Endothelial cell of umbilical vein (primary cell): ENCODE results near the gene PRDM1. TPM values are rescaled to one million over a fixed set of nuclear protein-coding genes. Genes with fewer than 3 reads are reported as not detected.

Source experiments
- BruUV-seq: library from RNA; stranded (reverse); fragments of 400-500 nt; replicated peaks from 2 replicates; lab custom pipeline; 2021; lab: Mats Ljungman, UMichigan
- CTCF ChIA-PET: fragments of 300-600, 350-600 bp; sonication (Branson Sonifier 250); formaldehyde crosslinking; loops from one replicate; lab custom pipeline; 2021; ENCODE audit warnings: antibody characterized with exemption, inconsistent platforms; lab: Charles Lee
- POLR2A ChIA-PET: fragments of 300-600, 350-600 bp; sonication (Branson Sonifier 250); formaldehyde crosslinking; loops from one replicate; lab custom pipeline; 2021; ENCODE audit warnings: antibody characterized with exemption, inconsistent platforms; lab: Charles Lee
- DNase-seq: peaks from one replicate; pipeline ENCODE4 v3.0.0-alpha.2; 2011; ENCODE audit warnings: low read depth, low spot score
- FAIRE-seq: peaks from 2 replicates; lab custom pipeline; 2011; peaks lifted over from hg19 to GRCh38; lab: Jason Lieb, UNC
- H2AFZ ChIP-seq: 2 replicates; pipeline ENCODE4 v1.6.0; 2012; ENCODE audit warnings: low read depth, low read length, control low read depth, inconsistent platforms
- H3K27ac ChIP-seq: 2 replicates; pipeline ENCODE4 v1.5.1; 2011; ENCODE audit warnings: low read depth, mild to moderate bottlenecking, control low read depth, low read length, moderate library complexity; ENCODE audit not compliant: insufficient read depth
- H3K27me3 ChIP-seq, 2 experiments: 2 replicates each; pipeline versions ENCODE4 v1.6.0 to v1.6.1; 2011; ENCODE audit warnings: low read length in 2 of 2, mixed read lengths in 1 of 2; ENCODE audit not compliant: control insufficient read depth in 2 of 2, insufficient read depth in 2 of 2
- H3K36me3 ChIP-seq, 2 experiments: 2 replicates in 1 of 2; 3 replicates in 1 of 2; pipeline ENCODE4 v1.5.1; 2011; ENCODE audit warnings: low read length in 2 of 2, mild to moderate bottlenecking in 1 of 2, moderate library complexity in 1 of 2; ENCODE audit not compliant: control insufficient read depth in 2 of 2, insufficient read depth in 2 of 2; ENCODE audit errors: extremely low read depth in 1 of 2
- H3K4me1 ChIP-seq: 3 replicates; pipeline ENCODE4 v1.5.1; 2011; ENCODE audit warnings: mild to moderate bottlenecking, low read length; ENCODE audit not compliant: control insufficient read depth, insufficient read depth; ENCODE audit errors: extremely low read depth
- H3K4me2 ChIP-seq: 2 replicates; pipeline ENCODE4 v1.6.1; 2011; ENCODE audit warnings: low read length, control low read depth, mixed read lengths; ENCODE audit not compliant: insufficient read depth
- H3K4me3 ChIP-seq, 3 experiments: fragments of 200-600 bp in 1 of 3; sonication (generic), shearing (Covaris generic) in 1 of 3; replicated peaks in 1 of 3; 2 replicates each; pipeline ENCODE4 v1.5.1; 2011 to 2016; ENCODE audit warnings: control low read depth in 3 of 3, low read length in 3 of 3, mild to moderate bottlenecking in 2 of 3, inconsistent platforms in 1 of 3, low read depth in 1 of 3, moderate library complexity in 1 of 3; ENCODE audit not compliant: insufficient read depth in 1 of 3
- H3K79me2 ChIP-seq: 2 replicates; pipeline ENCODE4 v1.6.0; 2012; ENCODE audit warnings: low read length, inconsistent platforms; ENCODE audit not compliant: control insufficient read depth, insufficient read depth
- H3K9ac ChIP-seq: replicated peaks from 2 replicates; pipeline ENCODE3; 2011; ENCODE audit warnings: low read length, control low read depth; ENCODE audit not compliant: insufficient read depth; ENCODE audit errors: extremely low read depth
- H3K9me1 ChIP-seq: replicated peaks from 3 replicates; pipeline ENCODE4 v1.6.0; 2011; ENCODE audit warnings: mild to moderate bottlenecking, low read length; ENCODE audit not compliant: control insufficient read depth, insufficient read depth; ENCODE audit errors: extremely low read depth
- H3K9me3 ChIP-seq: replicated peaks from 2 replicates; pipeline ENCODE4 v1.5.1; 2012; ENCODE audit warnings: low read length, inconsistent platforms; ENCODE audit not compliant: control insufficient read depth, insufficient read depth
- H4K20me1 ChIP-seq: replicated peaks from 2 replicates; pipeline ENCODE3; 2011; ENCODE audit warnings: mild to moderate bottlenecking, low read length; ENCODE audit not compliant: control insufficient read depth, insufficient read depth; ENCODE audit errors: extremely low read depth
- CTCF ChIP-seq, 2 donors: IDR thresholded peaks; 1 replicate in 1 of 2; 2 replicates in 1 of 2; pipeline ENCODE4 v1.5.1; 2011; ENCODE audit warnings: low read length in 2 of 2, mild to moderate bottlenecking in 2 of 2, moderate library complexity in 2 of 2, control low read depth in 1 of 2, inconsistent platforms in 1 of 2, low read depth in 1 of 2; ENCODE audit not compliant: insufficient read depth in 1 of 2; ENCODE audit errors: extremely low read depth in 1 of 2
- EZH2 ChIP-seq: IDR thresholded peaks from 2 replicates; pipeline ENCODE4 v1.6.1; 2012; ENCODE audit warnings: borderline replicate concordance, low read depth, mild to moderate bottlenecking, moderate library complexity, low read length, inconsistent platforms; ENCODE audit not compliant: severe bottlenecking
- FOS ChIP-seq: IDR thresholded peaks from 2 replicates; pipeline ENCODE4 v1.6.1; 2011; ENCODE audit warnings: mild to moderate bottlenecking, low read length, moderate library complexity, borderline replicate concordance; ENCODE audit not compliant: insufficient read depth
- GATA2 ChIP-seq: IDR thresholded peaks from 2 replicates; pipeline ENCODE4 v1.7.0; 2011; ENCODE audit warnings: low read depth, mild to moderate bottlenecking, moderate library complexity, mixed read lengths, low read length; ENCODE audit not compliant: insufficient read length, insufficient read depth
- JUN ChIP-seq: IDR thresholded peaks from 2 replicates; pipeline ENCODE4 v1.6.1; 2011; ENCODE audit warnings: borderline replicate concordance, low read depth; ENCODE audit not compliant: insufficient read length, insufficient read depth
- MYC ChIP-seq: IDR thresholded peaks from one replicate; pipeline ENCODE4 v1.6.1; 2011; ENCODE audit warnings: mild to moderate bottlenecking, low read depth, low read length
- POLR2A ChIP-seq: IDR thresholded peaks from 2 replicates; pipeline ENCODE4 v1.6.1; 2012; ENCODE audit warnings: low read depth, mild to moderate bottlenecking, control low read depth, low read length
- POLR2AphosphoS5 ChIP-seq: IDR thresholded peaks from 2 replicates; pipeline ENCODE4 v1.6.1; 2012; ENCODE audit warnings: low read depth, mild to moderate bottlenecking, control low read depth, low read length, moderate library complexity; ENCODE audit not compliant: insufficient read depth
- dilution Hi-C: fragments of 300-500 bp; cut with MboI; formaldehyde crosslinking; loops from one replicate; pipeline ENCODE4 v1.15.0; 2019; ENCODE audit warnings: low sequenced_read_pairs; ENCODE audit not compliant: extremely low pct_ligation_motif_present
- intact Hi-C: fragments of 100-400 bp; cut with micrococcal nuclease; formaldehyde crosslinking; loops from one replicate; pipeline ENCODE4 v1.10.0; 2022
- polyA plus RNA-seq, 4 experiments: library from polyadenylated mRNA; depleted of rRNA in 3 of 4; stranded (reverse) in 3 of 4; unstranded in 1 of 4; fragments of >200 nt; gene quantifications; 2 replicates each; pipeline versions ENCODE4 v1.2.1 to v1.2.3, GENCODE V29; 2011 to 2012; ENCODE audit warnings: missing spikeins in 1 of 4
- total RNA-seq: library from RNA; stranded (reverse); gene quantifications from 2 replicates; pipeline ENCODE4 v1.2.3, GENCODE V29; 2021
- TF ChIP-seq, protein P1 (sequence below): IDR thresholded peaks from 2 replicates; pipeline ENCODE4 v1.6.1; 2011; ENCODE audit not compliant: insufficient read depth, insufficient read length

PRDM1 gene
- total and polyA plus RNA-seq, 2 donors (not counting 3 experiments of a cell fraction or from before 2014, with no cell fraction given) = 0.36 to 2.7 TPM

DNA sequence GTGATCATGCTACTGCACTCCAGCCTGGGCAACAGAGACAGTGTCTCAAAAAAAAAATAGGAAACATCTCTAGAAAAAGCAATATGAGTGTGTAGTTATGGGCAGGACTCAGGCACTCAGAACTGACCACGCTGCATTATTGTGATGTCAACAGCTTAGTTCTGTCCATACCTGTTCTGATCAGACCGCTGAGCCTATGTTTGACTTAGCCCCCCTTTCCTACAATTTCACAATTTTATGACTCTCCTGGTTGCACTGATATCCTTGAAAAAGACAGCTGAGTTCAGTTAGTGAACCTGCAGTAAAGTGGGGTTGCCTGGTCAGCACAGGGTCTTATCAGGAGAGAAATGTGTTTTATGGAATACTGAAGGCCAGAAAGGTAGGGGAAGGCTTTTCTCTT, 37.8 kb upstream of the PRDM1 start:
- ChIA-PET POLR2A (no interaction called here), CTCF (interaction anchor here (1.1 to 1.3 kb wide), 2 partner anchors 9 to 56 kb away, joined by 3 read pairs; no protein-coding TSS in a partner anchor)
- H4K20me1 ChIP-seq = no peaks in the 10 kb centered on the region
- H3K27me3 ChIP-seq = peaks cover 0 to 9% of the 10 kb centered on the region in 2 experiments
- no peak for TF ChIP-seq EZH2
- no peak for TF ChIP-seq POLR2A
- TF ChIP-seq, protein P1, sequence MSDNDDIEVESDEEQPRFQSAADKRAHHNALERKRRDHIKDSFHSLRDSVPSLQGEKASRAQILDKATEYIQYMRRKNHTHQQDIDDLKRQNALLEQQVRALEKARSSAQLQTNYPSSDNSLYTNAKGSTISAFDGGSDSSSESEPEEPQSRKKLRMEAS = no peak
- TF ChIP-seq GATA2 = no peak
- TF ChIP-seq FOS = no peak
- TF ChIP-seq CTCF (IDR thresholded peaks at IDR 0.05; ENCODE audit: extremely low read depth in 1 of 2, insufficient read depth in 1 of 2, low read depth in 1 of 2, low read length in 2 of 2) = no peak
- TF ChIP-seq MYC = no peak
- H3K9ac ChIP-seq = no peak overlapping the region
- H2AFZ ChIP-seq = no peak overlapping the region
- H3K9me3 ChIP-seq = no peaks in the 10 kb centered on the region
- H3K79me2 ChIP-seq = no peaks in the 10 kb centered on the region
- no peaks in the 10 kb centered on the region for H3K9me1 ChIP-seq
- no peak overlapping the region for H3K4me2 ChIP-seq
- no peaks in the 10 kb centered on the region for H3K4me1 ChIP-seq
- H3K4me3 ChIP-seq = no peak overlapping the region
- H3K27ac ChIP-seq = no peak overlapping the region
- intact Hi-C loops = no loop called here
- no peaks in the 10 kb centered on the region for H3K36me3 ChIP-seq
- no peak for DNase-seq
- BruUV-seq = no TSS peak
- dilution Hi-C loops = no loop called here
- FAIRE-seq = no peak

GRCh38 chr6:106050538-106050937, 35.6 kb upstream of the PRDM1 start:
- Histone ChIP-seq H3K9me1 (no peaks in the 10 kb centered on the region), H3K4me3 (no peak overlapping the region), H3K4me1 (no peaks in the 10 kb centered on the region), H2AFZ (no peak overlapping the region), H3K9ac (no peak overlapping the region), H3K9me3 (no peaks in the 10 kb centered on the region), H3K27ac (no peak overlapping the region), H3K4me2 (no peak overlapping the region), H3K36me3 (no peaks in the 10 kb centered on the region), H3K27me3 (peaks cover 0 to 11% of the 10 kb centered on the region in 2 experiments), H3K79me2 (no peaks in the 10 kb centered on the region), H4K20me1 (no peaks in the 10 kb centered on the region)
- TF ChIP-seq MYC (no peak), CTCF (IDR thresholded peaks at IDR 0.05; ENCODE audit: extremely low read depth in 1 of 2, insufficient read depth in 1 of 2, low read depth in 1 of 2, low read length in 2 of 2) (no peak), EZH2 (no peak), POLR2A (no peak), POLR2AphosphoS5 (no peak), GATA2 (no peak), FOS (no peak), JUN (no peak)
- TF ChIP-seq, protein P1 = no peak
- intact Hi-C loops (no loop called here), dilution Hi-C loops (no loop called here)
- DNase-seq (no peak), FAIRE-seq (no peak)
- POLR2A ChIA-PET = no interaction called here
- CTCF ChIA-PET = no interaction called here
- no TSS peak for BruUV-seq
